Measurements from ENCODE around the gene DPP4.

The DPP4 gene

GRCh38 chr2:162073888-162074631 is at the start of gene DPP4:
TSS of gene DPP4 (minus strand) at chr2:162074215. CDS start at chr2:162073981, 234 bp downstream.
- peak; percentile 41 for DNase-seq (ENCODE audit: low read depth)

GRCh38 chr2:162118166-162119031 is 44.4 kb upstream of the DPP4 start:
- DNase-seq (ENCODE audit: low read depth), result no peak

DNA sequence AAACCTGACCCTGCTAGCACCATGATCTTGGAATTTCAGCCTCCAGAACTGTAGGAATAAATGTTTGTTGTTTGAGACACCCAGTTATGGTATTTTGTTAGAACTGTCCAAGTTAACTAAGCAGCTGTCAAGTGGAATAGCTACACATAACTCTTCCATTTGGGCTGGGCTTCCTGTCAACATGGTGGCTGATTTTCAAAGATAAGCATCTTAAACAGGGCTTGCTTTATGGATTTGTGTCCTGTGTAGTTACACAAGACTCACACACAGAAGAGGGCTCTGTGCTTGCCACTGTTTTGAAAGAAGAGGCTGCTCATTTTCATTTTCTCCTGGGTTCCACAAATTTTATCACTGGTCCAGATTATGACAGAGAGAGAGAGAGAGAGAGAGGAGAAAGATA is 42.3 kb upstream of the DPP4 start:
- no peak for DNase-seq (ENCODE audit: low read depth)

DNA sequence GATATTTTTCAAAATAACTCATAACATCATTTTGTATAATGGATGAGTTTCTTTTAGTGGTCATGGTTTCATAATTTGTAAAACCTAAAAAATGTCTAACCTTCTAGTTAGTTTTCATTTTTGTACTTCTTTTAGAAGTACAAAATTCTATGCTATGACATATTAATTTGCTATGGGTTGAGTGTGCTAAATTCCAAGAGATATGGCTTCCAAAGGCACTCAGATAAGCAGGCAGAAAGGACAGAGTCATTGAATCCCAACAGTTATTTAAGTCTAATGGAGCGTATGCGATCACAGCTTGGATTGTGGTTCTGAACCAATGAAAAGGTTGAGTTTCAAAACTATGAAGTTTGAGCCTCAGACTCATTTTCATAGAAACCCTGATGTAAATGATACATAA is 41.1 kb upstream of the DPP4 start:
- no peak for DNase-seq (ENCODE audit: low read depth)

DNA sequence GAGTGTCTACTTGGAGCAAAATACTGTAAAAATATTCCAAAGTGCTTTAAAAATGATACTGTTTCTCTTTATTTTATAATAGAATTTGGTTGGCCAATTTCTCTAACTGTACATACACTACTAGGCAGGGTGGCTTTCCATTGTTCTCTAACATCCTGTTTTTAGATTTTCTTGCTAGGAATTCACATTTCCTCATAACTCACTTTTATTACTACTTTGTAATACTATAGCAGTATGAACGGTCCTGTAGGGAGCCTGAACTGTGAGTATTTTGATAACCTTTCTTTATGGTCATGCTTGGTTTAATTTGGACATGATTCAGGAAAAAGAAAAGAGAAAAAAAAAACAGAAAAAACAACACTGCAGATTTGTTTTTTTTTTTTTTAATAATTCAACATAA is 40.3 kb upstream of the DPP4 start:
- DNase-seq (ENCODE audit: low read depth), result no peak

GRCh38 chr2:162113776-162114168 is 39.8 kb upstream of the DPP4 start:
- DNase-seq (ENCODE audit: low read depth), result no peak

GRCh38 chr2:162113088-162113775 is 39.2 kb upstream of the DPP4 start:
- DNase-seq (ENCODE audit: low read depth), result no peak

- no peak for DNase-seq (ENCODE audit: low read depth)
Measured at GRCh38 chr2:162111958-162112850, 38.2 kb upstream of the DPP4 start.

DNA sequence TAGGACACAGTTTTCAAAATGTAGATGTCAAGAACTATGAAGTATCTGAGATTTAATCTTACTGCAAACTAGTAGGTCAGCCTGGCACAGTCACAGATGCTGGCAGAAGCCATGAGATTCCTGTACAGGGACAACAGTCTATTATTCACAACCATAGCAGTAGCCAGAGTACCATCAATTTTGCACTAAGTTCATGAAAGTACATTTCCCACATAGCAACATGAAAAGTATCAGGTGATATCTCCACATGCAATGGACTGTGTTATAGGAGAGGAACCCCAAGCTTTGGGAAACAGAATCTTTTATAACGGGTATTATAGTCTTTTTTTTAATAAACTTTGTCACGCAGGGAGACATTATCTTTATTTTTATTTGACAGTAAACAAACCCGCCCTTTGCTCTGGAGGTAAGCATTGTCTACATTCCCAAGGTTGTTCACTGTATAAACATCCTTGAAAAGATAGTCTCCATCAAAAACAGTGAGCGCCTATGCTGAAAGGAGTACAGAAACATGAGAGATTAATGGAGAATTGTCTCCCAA is 33.4 kb upstream of the DPP4 start:
- no peak for DNase-seq (ENCODE audit: low read depth)

GRCh38 chr2:162106746-162107145 is 32.7 kb upstream of the DPP4 start:
- DNase-seq (ENCODE audit: low read depth), result no peak

- no peak for DNase-seq (ENCODE audit: low read depth)
Measured at GRCh38 chr2:162106146-162106551, 32.1 kb upstream of the DPP4 start.

DNA sequence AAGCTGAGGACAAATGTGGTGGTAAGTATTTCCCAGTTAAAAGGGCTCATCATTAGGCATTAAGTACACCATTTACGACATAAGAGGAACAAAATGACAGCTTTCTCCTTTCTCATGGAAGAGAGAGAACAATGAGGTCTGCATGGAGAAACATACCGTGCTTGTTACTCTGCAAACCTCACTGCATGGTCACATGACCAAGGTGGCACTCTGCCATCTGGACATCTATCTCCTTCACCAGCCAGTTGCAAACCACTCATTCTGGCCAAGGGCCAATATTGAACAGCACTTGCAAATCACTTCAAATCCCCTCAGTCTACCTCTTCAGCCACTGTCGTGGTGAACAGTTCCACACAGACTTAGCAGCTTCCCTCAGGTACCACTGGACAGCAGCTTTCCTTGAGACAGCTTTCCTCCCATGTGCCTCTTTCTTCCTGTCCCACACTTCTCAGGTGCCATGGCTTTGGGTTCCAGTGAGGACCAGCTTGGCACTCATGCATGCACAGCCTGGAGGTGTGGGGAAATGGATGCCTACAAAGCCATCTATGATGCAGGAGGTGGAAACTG is 29.5 kb upstream of the DPP4 start:
- DNase-seq (ENCODE audit: low read depth), result no peak

DNA sequence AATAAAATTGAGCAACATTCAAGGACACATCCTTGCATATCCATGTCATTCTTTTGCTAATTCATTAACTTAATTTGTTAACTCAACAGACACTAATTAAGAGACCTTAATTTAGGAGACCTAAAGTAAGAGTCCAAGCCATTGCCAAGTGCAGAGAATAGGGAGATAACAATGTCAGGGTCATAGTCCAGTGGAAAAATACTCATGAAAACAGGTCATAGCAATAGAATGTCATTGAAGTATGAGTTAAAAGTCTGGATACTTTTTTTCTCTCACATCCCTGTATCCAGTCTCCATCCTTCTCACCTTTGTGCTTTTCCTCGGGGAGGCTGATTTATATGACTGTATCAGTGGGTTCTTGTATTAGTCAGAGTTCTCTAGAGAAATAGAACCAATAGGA is 26.6 kb upstream of the DPP4 start:
- DNase-seq (ENCODE audit: low read depth), result no peak

DNA sequence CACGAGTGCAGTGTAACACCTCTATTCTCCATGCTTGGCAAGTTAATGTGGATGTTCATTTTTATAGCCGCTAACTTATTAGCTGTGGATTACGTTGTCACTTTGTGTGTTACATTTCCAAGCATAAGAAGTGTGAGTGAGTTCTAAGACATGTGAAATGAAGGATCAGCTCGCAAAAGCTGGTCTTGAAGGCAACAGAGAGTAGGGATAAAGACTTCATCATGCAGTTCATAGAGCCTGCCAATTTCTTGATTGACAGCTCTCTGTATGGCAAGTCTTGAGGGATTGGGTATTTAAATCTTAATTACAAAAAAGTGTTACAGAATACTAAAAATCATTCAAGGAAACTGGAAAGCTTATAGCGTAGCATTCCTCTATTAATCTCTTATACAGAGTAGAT is 25.8 kb upstream of the DPP4 start:
- no peak for DNase-seq (ENCODE audit: low read depth)

DNA sequence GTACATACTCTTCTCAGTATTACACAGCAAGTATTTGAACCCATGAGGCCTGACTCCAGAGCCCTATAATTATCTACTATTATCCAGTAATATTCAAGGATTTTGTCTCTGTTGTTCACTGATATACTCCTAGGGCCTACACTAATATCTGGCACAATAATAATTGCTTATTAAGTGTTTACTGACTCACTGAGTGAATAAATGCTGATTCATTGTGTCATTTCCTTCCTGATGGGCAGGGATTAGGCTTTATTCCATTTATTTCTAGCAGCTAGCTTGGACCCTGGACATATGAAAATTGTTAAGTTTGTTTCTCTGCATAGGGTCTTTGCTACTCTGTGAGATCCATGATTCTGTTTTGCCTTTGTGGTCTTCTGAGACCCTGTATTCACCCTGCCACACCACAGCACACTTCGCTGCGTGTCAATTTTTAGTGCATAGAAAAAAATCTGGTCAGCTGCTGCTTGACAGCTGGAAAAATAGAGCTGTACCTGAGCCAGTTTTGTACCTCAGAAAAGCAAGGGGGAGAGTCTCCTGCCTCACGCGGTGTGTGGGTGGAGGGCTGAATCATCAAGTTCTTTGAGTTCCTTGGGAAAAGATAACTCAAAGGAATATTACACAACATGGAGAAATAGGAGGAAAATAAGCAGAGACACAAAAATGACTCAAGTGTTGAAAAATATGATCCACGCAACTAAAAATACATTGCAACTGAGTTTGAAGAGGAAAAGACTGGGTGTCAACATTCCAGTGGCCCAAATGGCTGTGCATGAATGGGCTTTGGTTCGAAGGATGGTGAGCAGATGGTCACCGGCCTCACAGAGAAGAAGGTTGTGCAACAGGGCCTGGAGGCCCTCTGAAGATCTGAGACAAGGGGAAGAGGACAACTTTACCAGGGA is 18.9 kb upstream of the DPP4 start:
- no peak for DNase-seq (ENCODE audit: low read depth)

DNA sequence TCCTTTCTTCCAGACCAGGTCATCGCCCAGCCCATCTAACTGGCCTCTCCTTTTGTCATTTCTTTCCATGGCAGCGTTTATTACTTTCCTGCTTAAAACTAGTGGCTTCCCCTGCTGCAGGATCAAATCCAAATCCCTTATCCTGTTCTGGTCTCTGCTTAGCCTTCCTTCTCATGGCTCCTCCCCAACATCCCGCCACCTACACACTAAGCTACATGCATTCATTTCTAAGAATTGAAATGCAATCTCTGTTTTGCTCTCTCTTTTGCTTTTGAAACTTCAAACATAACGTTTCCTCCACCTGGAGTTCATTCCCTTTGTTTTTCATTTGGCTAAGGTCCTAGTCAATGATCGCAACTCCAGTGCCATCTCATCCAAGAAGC is 18.0 kb upstream of the DPP4 start:
- no peak for DNase-seq (ENCODE audit: low read depth)

- DNase-seq (ENCODE audit: low read depth), result no peak
Measured at GRCh38 chr2:162091325-162092007, 17.5 kb upstream of the DPP4 start.

- DNase-seq (ENCODE audit: low read depth), result no peak
Measured at GRCh38 chr2:162090109-162090508, 16.1 kb upstream of the DPP4 start.

DNA sequence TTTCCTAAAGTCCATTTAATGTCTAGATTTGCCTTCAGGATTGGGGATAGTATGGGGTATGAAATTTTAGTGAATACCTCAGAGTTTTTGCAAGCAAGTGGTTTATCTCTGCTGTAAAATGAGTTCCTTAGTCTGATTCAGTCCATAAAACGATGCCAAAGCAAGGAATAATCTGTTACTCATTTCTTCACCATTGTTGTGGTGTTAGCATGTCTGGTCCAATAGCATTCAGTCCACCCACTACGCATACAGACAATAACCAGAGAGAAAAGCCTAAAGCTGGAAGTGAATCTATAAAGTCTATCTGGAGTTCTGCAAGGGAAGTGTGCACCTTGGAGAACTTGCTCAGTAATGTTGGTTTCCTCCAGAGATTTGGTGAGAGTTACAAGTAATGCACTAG is 12.9 kb upstream of the DPP4 start:
- no peak for DNase-seq (ENCODE audit: low read depth)

Measured in activated T-helper 9 cell treated with anti-CD3 and anti-CD28 coated beads, Interleukin-2, amount 50 U/mL, for 16 hours (primary cell).